ENCODE data around the gene KCNN3. TPM values are rescaled to one million over a fixed set of nuclear protein-coding genes. Genes with fewer than 3 reads are reported as not detected.
A peak's percentile ranks its signal among the peaks of the same experiment; 100 is the strongest.

Gene KCNN3
- total RNA-seq, 2 experiments from 2014 or later: 0.25 to 0.26 TPM

DNA sequence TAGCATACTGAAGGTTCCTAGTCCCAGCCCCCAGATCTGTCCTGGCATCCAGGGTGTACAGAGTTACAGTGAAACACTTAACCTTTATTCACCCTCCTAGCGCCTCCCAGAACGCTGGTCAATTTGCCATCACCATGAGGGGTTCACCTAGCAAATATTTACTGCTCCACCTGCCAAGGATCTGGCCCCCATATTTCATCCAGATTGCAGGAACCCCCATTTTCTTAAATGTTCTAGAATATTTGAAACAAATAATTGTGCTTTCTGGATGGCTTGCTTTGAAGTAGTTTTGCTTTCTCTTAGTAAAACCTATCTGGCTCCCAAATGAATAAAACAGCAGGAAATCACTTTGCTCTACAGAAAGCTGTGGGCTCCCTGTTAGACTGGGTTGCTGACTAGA is 37.7 kb downstream of the KCNN3 start:
- CTCF ChIA-PET: no interaction called here

DNA sequence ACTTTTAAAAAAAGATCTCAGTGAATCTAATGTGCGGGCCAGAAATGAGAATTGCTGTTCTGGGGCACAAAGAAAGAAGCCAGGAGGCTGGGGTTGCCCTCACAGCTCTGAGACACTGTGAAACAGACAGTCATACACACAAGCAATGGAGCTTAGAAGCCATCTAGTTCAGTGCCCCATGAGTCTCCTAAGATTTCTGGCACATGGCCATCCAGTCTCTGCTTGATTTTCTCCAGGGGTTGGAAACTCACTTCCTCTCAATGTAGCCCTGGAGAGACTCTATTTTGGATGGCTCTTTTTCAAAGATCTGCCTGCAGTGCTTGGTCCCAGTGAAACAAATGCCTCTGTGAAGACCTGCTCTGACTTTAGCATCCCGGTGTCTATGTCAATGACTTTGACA is 38.6 kb downstream of the KCNN3 start:
- CTCF ChIA-PET: no interaction called here
- no peak for DNase-seq
- H3K27me3 Mint-ChIP-seq (ENCODE audit: low read depth): no peaks in the 10 kb centered on the region
- no peaks in the 10 kb centered on the region for H3K36me3 Mint-ChIP-seq (ENCODE audit: low read depth)
- no peak overlapping the region for H3K4me3 Mint-ChIP-seq
- H3K4me1 Mint-ChIP-seq (ENCODE audit: low read depth): no peaks in the 10 kb centered on the region
- no peaks in the 10 kb centered on the region for H3K9me3 Mint-ChIP-seq
- no peak overlapping the region for H3K27ac Mint-ChIP-seq
- intact Hi-C loops (cut with micrococcal nuclease): no loop called here

More for the DNA sequence above, 37.7 kb downstream of the KCNN3 start:
- Mint-ChIP-seq H3K4me3 (no peak overlapping the region), H3K27ac (no peak overlapping the region), H3K9me3 (no peaks in the 10 kb centered on the region), H3K36me3 (ENCODE audit: low read depth) (no peaks in the 10 kb centered on the region), H3K27me3 (ENCODE audit: low read depth) (no peaks in the 10 kb centered on the region), H3K4me1 (ENCODE audit: low read depth) (no peaks in the 10 kb centered on the region)
- intact Hi-C loops (cut with micrococcal nuclease): no loop called here
- no peak for DNase-seq

DNA sequence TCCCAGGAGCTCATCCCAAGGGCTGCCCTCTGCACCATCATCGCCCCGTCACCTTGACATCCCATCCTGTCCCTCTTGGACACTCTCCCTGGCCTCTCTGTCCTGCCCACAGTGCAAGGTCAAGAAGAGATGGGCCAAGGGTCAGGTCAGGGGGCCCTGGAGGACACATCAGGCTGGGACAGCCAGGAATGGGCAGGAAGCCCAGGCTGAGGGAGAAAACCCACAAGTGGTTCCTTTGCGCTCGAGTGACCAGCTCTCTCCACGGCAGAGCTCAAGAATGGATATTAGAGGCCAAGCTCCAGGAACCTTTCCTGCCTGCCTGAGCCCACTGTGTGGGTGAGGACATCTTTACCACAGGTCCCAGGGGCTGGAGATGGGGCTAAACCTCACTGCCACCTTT is 41.0 kb downstream of the KCNN3 start:
- intact Hi-C loops (cut with micrococcal nuclease): no loop called here
- no peak for DNase-seq
- H3K36me3 Mint-ChIP-seq (ENCODE audit: low read depth): no peaks in the 10 kb centered on the region
- CTCF ChIA-PET: no interaction called here
- no peaks in the 10 kb centered on the region for H3K4me1 Mint-ChIP-seq (ENCODE audit: low read depth)
- no peaks in the 10 kb centered on the region for H3K9me3 Mint-ChIP-seq
- H3K4me3 Mint-ChIP-seq: no peak overlapping the region
- no peaks in the 10 kb centered on the region for H3K27me3 Mint-ChIP-seq (ENCODE audit: low read depth)
- H3K27ac Mint-ChIP-seq: no peak overlapping the region

DNA sequence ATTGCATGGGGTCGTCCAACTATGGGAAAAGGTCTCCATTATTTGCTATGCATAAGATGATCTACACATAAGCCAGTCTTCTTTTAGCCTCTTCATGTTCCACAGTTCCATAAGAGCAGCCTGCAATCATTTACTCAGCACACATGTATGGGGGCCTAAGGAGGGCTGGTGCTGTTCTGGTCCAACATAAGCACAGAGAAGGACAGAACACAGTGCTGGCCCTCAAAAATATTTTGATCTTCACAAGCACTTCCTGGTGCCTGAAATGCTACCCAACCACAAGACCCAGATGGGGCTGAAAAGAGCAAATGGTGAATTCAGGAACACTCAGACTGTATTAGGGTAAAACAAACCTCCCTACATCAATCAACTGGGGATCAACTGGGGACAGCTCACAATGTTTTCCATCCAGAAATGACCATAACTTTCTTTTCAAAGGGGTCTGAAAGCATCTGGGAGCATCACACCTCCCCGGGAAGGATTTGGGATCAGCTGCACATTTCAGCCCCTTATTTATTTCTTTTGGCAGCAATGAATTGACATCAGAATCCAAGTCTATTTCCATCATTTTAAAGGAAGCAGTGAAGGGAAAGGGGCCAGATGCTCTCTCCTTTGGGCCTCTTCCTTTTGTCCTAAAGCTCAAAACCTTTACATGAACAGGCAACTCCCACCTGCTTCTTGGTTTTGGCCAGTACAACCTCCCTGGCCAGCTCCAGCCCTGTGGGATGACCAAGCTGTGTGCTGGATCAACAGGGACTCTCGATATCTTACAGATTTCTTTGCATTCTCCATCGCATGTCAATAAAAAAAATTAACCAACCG is 45.7 kb downstream of the KCNN3 start:
- H3K4me1 Mint-ChIP-seq (ENCODE audit: low read depth): no peaks in the 10 kb centered on the region
- intact Hi-C loops (cut with micrococcal nuclease): no loop called here
- no peaks in the 10 kb centered on the region for H3K9me3 Mint-ChIP-seq
- no peak overlapping the region for H3K4me3 Mint-ChIP-seq
- no peak for DNase-seq
- CTCF ChIA-PET: interaction anchor here (1.6 kb wide), 1 partner anchor 154 kb away, joined by 4 read pairs; no protein-coding TSS in a partner anchor
- H3K36me3 Mint-ChIP-seq (ENCODE audit: low read depth): no peaks in the 10 kb centered on the region
- H3K27me3 Mint-ChIP-seq (ENCODE audit: low read depth): no peaks in the 10 kb centered on the region
- H3K27ac Mint-ChIP-seq: no peak overlapping the region

DNA sequence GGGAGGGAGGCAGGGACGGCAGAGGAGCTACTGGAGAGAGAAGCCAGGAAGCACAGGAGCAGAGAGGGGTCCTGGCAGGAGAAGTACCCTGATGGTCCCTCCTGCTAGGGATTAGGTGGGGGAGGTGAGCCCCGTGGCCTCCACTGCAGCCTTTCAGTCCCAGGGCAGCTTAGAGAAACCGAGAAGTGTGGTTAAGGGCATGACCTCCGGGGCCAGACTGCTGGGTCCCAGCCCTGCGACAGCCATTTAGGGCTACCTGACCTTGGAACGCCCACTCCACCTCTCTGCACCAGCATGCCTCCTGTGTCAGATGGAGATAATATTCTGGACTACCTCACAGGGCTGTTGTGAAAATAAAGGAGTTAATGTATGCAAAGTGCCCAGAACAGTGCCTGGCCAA is 47.4 kb downstream of the KCNN3 start:
- H3K4me1 Mint-ChIP-seq (ENCODE audit: low read depth): no peaks in the 10 kb centered on the region
- H3K27me3 Mint-ChIP-seq (ENCODE audit: low read depth): no peaks in the 10 kb centered on the region
- H3K36me3 Mint-ChIP-seq (ENCODE audit: low read depth): no peaks in the 10 kb centered on the region
- no peak overlapping the region for H3K4me3 Mint-ChIP-seq
- CTCF ChIA-PET: no interaction called here
- no peaks in the 10 kb centered on the region for H3K9me3 Mint-ChIP-seq
- DNase-seq: no peak
- no peak overlapping the region for H3K27ac Mint-ChIP-seq
- intact Hi-C loops (cut with micrococcal nuclease): no loop called here

DNA sequence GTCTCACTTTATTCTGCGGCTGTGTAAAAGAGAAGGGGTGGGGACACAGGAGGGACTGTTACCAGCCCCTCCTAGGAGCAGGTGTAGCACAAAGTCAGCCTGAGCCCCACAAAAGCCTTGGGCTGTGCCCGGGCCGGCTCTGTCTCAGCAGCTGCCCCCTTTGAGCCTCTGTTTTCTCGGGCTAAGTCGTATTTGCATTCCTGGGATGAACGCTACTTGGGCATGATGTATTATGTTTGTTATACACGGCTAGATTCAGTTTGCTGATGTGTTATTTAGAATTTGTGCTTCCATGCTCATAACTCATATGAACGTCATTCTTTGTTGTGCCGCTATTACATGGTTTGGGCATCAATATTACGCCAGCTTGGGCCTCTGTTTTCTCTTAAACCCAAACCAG is 47.8 kb downstream of the KCNN3 start:
- Mint-ChIP-seq H3K9me3 (no peaks in the 10 kb centered on the region), H3K27me3 (ENCODE audit: low read depth) (no peaks in the 10 kb centered on the region), H3K27ac (no peak overlapping the region), H3K36me3 (ENCODE audit: low read depth) (no peaks in the 10 kb centered on the region), H3K4me1 (ENCODE audit: low read depth) (no peaks in the 10 kb centered on the region), H3K4me3 (no peak overlapping the region)
- no peak for DNase-seq
- CTCF ChIA-PET: no interaction called here
- intact Hi-C loops (cut with micrococcal nuclease): no loop called here

DNA sequence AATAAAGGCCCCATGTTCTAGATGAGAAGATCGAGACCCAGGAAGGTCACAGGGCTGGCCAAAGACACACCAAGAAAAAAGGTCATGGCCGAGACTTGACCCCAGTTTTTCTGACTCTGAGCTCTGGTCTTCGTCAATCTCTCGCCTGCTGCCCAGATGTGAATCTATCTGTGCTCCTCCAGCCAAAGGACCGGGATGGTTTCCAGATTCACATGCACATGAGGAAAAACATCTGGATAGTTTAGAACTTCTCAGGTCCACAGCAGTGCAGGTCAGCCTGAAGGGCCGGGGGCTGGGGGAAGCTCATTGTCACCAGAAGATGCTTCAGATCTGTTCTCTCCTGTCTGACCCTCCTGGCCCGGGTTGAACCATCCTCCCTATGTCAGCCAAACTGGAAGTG is 49.0 kb downstream of the KCNN3 start:
- Mint-ChIP-seq H3K4me1 (ENCODE audit: low read depth) (no peaks in the 10 kb centered on the region), H3K4me3 (no peak overlapping the region), H3K9me3 (no peaks in the 10 kb centered on the region), H3K27me3 (ENCODE audit: low read depth) (no peaks in the 10 kb centered on the region), H3K36me3 (ENCODE audit: low read depth) (no peaks in the 10 kb centered on the region), H3K27ac (no peak overlapping the region)
- intact Hi-C loops (cut with micrococcal nuclease): no loop called here
- CTCF ChIA-PET: no interaction called here
- DNase-seq: no peak

DNA sequence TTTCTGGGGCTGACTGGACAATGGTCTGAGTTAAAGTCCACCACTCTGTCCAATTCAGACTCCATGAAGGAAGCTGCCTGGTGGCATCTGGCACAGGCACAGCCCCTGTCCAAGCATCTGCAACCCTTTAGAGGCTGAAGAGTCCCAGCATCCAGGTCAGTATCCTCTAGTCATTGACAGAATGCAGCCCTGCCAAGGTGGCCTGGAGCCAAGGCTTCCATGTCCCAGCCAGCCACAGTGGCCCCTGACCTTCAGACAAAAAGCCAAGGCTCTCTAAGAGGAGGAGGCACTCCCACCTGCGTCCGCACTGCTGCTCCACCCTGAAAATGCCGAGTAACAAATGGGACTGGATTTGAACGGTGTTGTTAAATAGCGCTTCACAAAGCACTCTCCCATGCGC is 49.4 kb downstream of the KCNN3 start:
- H3K4me1 Mint-ChIP-seq (ENCODE audit: low read depth): no peaks in the 10 kb centered on the region
- DNase-seq: no peak
- intact Hi-C loops (cut with micrococcal nuclease): no loop called here
- no peak overlapping the region for H3K27ac Mint-ChIP-seq
- H3K9me3 Mint-ChIP-seq: no peaks in the 10 kb centered on the region
- H3K27me3 Mint-ChIP-seq (ENCODE audit: low read depth): no peaks in the 10 kb centered on the region
- H3K36me3 Mint-ChIP-seq (ENCODE audit: low read depth): no peaks in the 10 kb centered on the region
- CTCF ChIA-PET: no interaction called here
- no peak overlapping the region for H3K4me3 Mint-ChIP-seq

DNA sequence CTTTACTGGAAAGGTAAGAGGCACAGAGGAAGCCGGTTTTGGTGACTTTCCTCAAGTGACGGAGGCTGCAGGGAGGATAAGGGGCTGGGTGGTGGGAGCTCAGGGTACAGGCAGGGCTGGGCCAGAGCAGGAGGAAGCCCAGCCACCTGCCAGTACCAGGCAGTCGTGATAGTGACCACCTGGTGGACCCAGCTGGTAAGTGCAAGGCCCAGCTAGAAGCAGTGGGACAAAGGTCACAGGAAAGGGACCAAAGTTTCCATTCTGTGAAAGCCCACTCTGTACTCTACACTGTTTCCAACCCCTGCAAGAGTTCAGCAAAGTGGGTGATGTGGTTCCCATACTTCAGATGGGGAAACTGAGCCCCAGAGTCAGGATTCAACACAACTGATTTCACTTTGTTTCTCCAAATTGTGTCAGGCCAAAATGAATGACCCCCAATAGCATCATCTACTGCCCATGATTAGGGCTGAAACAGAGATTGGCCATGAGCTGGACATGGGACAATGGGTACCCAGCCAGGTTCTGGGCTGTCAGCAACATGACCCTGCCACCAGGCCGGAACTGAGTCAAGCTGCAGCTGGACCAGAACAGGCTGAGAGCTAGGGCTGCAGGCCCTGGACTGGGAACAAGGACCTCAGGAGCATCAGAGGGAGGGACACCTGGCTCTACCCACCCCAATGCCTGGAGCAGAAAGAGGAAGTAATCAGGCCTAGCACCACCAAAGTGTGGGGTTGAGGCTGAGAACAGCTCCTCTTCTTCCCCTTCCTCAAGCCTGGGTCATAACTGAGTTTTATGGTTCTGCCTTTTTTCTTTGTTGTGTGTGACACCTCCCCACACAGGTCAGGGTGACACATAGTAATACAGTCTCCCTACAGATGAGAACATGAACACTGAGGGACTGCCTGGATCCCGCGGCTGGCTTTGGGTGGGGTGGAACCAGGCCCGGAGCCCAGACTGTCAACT is 50.2 kb downstream of the KCNN3 start:
- H3K36me3 Mint-ChIP-seq (ENCODE audit: low read depth): no peaks in the 10 kb centered on the region

DNA sequence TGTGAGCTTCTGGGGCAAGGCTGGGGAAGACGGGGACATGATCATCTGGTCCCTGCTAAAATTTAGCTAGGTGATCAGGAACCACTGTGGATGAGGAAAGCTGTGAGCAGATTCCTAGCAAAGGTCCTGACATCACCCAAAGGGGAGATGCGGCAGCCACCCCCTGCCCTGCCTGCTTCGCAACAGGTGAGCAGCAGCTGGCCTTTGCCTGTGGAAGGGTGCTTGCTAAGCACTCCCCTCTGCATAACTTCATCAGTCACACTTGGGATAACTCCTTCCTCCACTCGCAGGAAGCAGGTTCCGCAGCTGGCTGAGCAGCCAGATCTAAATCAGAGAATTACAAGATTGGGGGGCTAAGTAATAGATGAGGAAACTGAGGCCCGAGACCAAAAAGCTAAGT is 51.2 kb downstream of the KCNN3 start:
- no peaks in the 10 kb centered on the region for H3K27me3 Mint-ChIP-seq (ENCODE audit: low read depth)
- CTCF ChIA-PET: interaction anchor here (1.2 to 1.5 kb wide), 2 partner anchors 9 to 150 kb away, joined by 6 read pairs; no protein-coding TSS in a partner anchor
- no peak overlapping the region for H3K27ac Mint-ChIP-seq
- no peaks in the 10 kb centered on the region for H3K9me3 Mint-ChIP-seq
- intact Hi-C loops (cut with micrococcal nuclease): no loop called here
- no peak for DNase-seq
- H3K4me1 Mint-ChIP-seq (ENCODE audit: low read depth): no peaks in the 10 kb centered on the region
- H3K4me3 Mint-ChIP-seq: no peak overlapping the region
- H3K36me3 Mint-ChIP-seq (ENCODE audit: low read depth): no peaks in the 10 kb centered on the region

More for the DNA sequence above, 50.2 kb downstream of the KCNN3 start:
- Mint-ChIP-seq H3K27ac (no peak overlapping the region), H3K4me1 (ENCODE audit: low read depth) (no peaks in the 10 kb centered on the region), H3K27me3 (ENCODE audit: low read depth) (no peaks in the 10 kb centered on the region), H3K4me3 (no peak overlapping the region), H3K9me3 (no peaks in the 10 kb centered on the region)
- intact Hi-C loops (cut with micrococcal nuclease): no loop called here
- peak; percentile 31 for DNase-seq
- CTCF ChIA-PET: interaction anchor here (0.6 to 1.5 kb wide), 5 partner anchors 10 to 434 kb away, joined by 3 to 6 read pairs (median 5); no protein-coding TSS in a partner anchor

DNA sequence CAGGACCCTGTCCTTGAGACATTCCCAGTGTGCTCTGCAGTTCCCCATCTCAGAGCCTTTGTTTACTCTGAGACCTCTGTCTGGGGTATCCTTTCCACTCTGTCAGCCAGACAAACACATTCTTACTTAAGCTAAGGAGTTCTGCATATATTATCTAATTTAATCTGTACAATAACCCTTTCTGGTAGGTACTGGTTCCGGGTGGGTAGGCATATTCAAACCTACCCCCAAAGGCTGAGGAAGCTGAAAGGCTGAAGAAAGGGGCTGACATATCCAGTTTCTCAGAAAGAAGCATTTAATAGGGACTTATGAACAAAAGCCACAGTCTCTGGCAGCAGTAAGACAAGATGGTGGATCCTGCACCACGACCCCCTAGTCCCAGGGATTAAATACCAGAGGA is 53.1 kb downstream of the KCNN3 start:
- no peak for DNase-seq
- H3K27ac Mint-ChIP-seq: no peak overlapping the region
- H3K4me1 Mint-ChIP-seq (ENCODE audit: low read depth): no peaks in the 10 kb centered on the region
- H3K4me3 Mint-ChIP-seq: no peak overlapping the region
- no peaks in the 10 kb centered on the region for H3K36me3 Mint-ChIP-seq (ENCODE audit: low read depth)
- no peaks in the 10 kb centered on the region for H3K27me3 Mint-ChIP-seq (ENCODE audit: low read depth)
- no peaks in the 10 kb centered on the region for H3K9me3 Mint-ChIP-seq
- CTCF ChIA-PET: no interaction called here
- intact Hi-C loops (cut with micrococcal nuclease): no loop called here

DNA sequence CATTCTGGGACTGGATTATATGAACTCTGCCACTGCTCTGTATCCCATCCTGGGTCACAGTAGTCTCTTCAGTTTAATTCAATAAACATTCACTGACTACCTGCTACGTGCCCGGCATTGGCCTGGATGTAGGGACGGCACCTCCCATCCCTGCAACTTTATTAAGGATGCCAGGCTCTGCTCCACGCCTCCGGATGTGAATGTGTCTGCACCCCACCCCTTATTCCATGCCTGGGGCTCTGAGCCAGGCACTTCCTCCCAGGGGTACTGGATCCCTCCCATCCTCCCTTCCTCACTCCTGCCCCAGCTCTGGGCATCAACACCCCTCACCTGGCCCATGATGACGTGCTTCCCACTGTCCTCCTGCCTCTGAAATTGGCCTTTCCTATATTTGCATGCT is 53.7 kb downstream of the KCNN3 start:
- CTCF ChIA-PET: no interaction called here
- no peaks in the 10 kb centered on the region for H3K36me3 Mint-ChIP-seq (ENCODE audit: low read depth)
- DNase-seq: no peak
- no peaks in the 10 kb centered on the region for H3K27me3 Mint-ChIP-seq (ENCODE audit: low read depth)
- no peaks in the 10 kb centered on the region for H3K4me1 Mint-ChIP-seq (ENCODE audit: low read depth)
- intact Hi-C loops (cut with micrococcal nuclease): no loop called here
- H3K4me3 Mint-ChIP-seq: no peak overlapping the region
- no peak overlapping the region for H3K27ac Mint-ChIP-seq
- no peaks in the 10 kb centered on the region for H3K9me3 Mint-ChIP-seq

Measured in activated naive CD4-positive, alpha-beta T cell treated with anti-CD3 and anti-CD28 coated beads for 36 hours (primary cell).